HepG2 (cell line): Measurements from ENCODE around the gene RLN3. TPM values are rescaled to one million over a fixed set of nuclear protein-coding genes. Genes with fewer than 3 reads are reported as not detected.
A peak's percentile ranks its signal among the peaks of the same experiment; 100 is the strongest.

Experiments used
- GATA4 ChIP-seq: sonication (generic); IDR thresholded peaks from 2 replicates; pipeline ENCODE4 v1.6.1; 2016; ENCODE audit warnings: antibody characterized with exemption, low read depth, borderline replicate concordance
- ISX ChIP-seq: sonication (generic); formaldehyde crosslinking; conservative IDR thresholded peaks from 2 replicates; pipeline ENCODE4 v1.5.0; 2020; ENCODE audit warnings: missing genetic modification reagents
- PHF21A ChIP-seq: sonication (generic); formaldehyde crosslinking; IDR thresholded peaks from 2 replicates; pipeline ENCODE4 v1.5.0; 2020; ENCODE audit warnings: mild to moderate bottlenecking, missing genetic modification reagents
- PPARG ChIP-seq: conservative IDR thresholded peaks from 2 replicates; pipeline ENCODE4 v1.6.1; 2016; ENCODE audit warnings: missing biosample characterization, missing genetic modification reagents
- REXO4 ChIP-seq: sonication (generic); formaldehyde crosslinking; IDR thresholded peaks from 2 replicates; pipeline ENCODE4 v1.8.0; 2022; ENCODE audit warnings: missing genetic modification reagents, mild to moderate bottlenecking, borderline replicate concordance
- XRCC5 ChIP-seq: fragments of 200-400 bp; formaldehyde crosslinking; optimal IDR thresholded peaks from 2 replicates; pipeline ENCODE3; 2017; ENCODE audit warnings: mild to moderate bottlenecking, low read length
- ZBTB7A ChIP-seq: sonication (generic); formaldehyde crosslinking; IDR thresholded peaks from 2 replicates; pipeline ENCODE4 v1.8.0; 2022; ENCODE audit warnings: mild to moderate bottlenecking, missing genetic modification reagents
- ZNF382 ChIP-seq: sonication (generic); formaldehyde crosslinking; IDR thresholded peaks from 2 replicates; pipeline ENCODE4 v1.5.0; 2020; ENCODE audit warnings: missing genetic modification reagents, mild to moderate bottlenecking, borderline replicate concordance
- polyA plus RNA-seq, 8 experiments: library from polyadenylated mRNA; depleted of rRNA in 3 of 8; stranded (reverse) in 7 of 8; unstranded in 1 of 8; fragments of >200 nt; fragmentation: Illumina TruSeq in 4 of 8; extraction: Trizol in 4 of 8; gene quantifications; 2 replicates each; pipeline versions ENCODE4 v1.2.1 to v1.2.3, GENCODE V29; 2011 to 2016; ENCODE audit warnings: low read depth in 4 of 8, missing spikeins in 1 of 8, mixed read lengths in 1 of 8; ENCODE audit not compliant: insufficient read depth in 1 of 8
- total RNA-seq, 5 experiments: library from RNA; depleted of rRNA; stranded (reverse); fragments of >200 nt; fragmentation: Illumina TruSeq; extraction: Trizol; gene quantifications; 2 replicates each; pipeline ENCODE4 v1.2.3, GENCODE V29; 2016; ENCODE audit warnings: low read depth in 1 of 5
- TF ChIP-seq, protein P1 (sequence below): sonication (generic); formaldehyde crosslinking; IDR thresholded peaks from 2 replicates; pipeline ENCODE4 v1.4.0; 2020; ENCODE audit warnings: missing genetic modification reagents, borderline replicate concordance
- TF ChIP-seq, protein P2 (sequence below): IDR thresholded peaks from 2 replicates; pipeline ENCODE4 v1.6.1; 2016; ENCODE audit warnings: mild to moderate bottlenecking
- TF ChIP-seq, protein P3 (sequence below): sonication (generic); formaldehyde crosslinking; IDR thresholded peaks from 2 replicates; pipeline ENCODE4 v1.5.1; 2020; ENCODE audit warnings: missing genetic modification reagents, mild to moderate bottlenecking, borderline replicate concordance
- TF ChIP-seq, protein P4 (sequence below): sonication (generic); formaldehyde crosslinking; IDR thresholded peaks from 2 replicates; pipeline ENCODE4 v1.4.0; 2020; ENCODE audit warnings: mild to moderate bottlenecking, missing genetic modification reagents
- TF ChIP-seq, protein P5 (sequence below): sonication (generic); formaldehyde crosslinking; IDR thresholded peaks from 2 replicates; pipeline ENCODE4 v1.5.1; 2020; ENCODE audit warnings: missing genetic modification reagents, mild to moderate bottlenecking, borderline replicate concordance

Gene RLN3
- total and polyA plus RNA-seq, 2 of the 13 experiments (the other 11 are each of a cell fraction or from before 2014, with no cell fraction given) = not detected

DNA sequence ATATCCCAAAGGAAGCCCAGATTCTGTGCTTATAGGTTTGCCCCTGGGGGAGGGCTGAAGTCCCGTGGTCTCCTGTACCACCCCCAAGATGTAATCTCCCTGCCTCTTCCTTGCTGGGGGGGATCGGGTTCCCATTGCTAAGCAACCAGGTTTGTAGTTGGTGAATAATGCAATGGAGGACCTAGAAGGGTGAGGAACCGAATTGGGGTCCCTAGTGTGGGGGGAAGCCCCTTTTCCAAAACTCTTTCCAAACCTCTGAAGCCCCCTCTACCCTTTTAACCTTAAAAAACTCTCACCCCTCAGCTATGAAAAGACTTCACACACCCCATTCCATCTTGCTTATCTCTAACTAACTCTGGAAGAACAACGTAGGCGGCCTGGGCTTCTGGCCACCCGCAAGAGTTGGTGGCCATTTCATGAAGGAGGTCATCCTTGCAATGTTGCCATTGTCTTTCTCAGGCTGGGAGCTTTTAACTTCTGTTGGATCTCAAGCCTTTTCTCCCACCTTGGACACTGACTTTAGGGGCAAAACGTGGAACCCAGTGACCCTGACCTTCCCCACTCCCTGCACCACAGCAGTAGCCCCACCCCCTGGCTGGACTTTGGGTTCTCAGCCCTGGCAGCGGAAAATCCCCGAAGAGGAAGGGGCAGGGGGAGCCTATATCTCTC is 33.3 kb downstream of the RLN3 start (continued):
- TF ChIP-seq, protein P1, sequence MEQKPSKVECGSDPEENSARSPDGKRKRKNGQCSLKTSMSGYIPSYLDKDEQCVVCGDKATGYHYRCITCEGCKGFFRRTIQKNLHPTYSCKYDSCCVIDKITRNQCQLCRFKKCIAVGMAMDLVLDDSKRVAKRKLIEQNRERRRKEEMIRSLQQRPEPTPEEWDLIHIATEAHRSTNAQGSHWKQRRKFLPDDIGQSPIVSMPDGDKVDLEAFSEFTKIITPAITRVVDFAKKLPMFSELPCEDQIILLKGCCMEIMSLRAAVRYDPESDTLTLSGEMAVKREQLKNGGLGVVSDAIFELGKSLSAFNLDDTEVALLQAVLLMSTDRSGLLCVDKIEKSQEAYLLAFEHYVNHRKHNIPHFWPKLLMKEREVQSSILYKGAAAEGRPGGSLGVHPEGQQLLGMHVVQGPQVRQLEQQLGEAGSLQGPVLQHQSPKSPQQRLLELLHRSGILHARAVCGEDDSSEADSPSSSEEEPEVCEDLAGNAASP (CRISPR knock-in tag) = peak; percentile 54; the same call in 1 of the 2 replicates
- TF ChIP-seq, protein P2, sequence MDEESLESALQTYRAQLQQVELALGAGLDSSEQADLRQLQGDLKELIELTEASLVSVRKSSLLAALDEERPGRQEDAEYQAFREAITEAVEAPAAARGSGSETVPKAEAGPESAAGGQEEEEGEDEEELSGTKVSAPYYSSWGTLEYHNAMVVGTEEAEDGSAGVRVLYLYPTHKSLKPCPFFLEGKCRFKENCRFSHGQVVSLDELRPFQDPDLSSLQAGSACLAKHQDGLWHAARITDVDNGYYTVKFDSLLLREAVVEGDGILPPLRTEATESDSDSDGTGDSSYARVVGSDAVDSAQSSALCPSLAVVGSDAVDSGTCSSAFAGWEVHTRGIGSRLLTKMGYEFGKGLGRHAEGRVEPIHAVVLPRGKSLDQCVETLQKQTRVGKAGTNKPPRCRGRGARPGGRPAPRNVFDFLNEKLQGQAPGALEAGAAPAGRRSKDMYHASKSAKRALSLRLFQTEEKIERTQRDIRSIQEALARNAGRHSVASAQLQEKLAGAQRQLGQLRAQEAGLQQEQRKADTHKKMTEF = peak; percentile 36; the same call in 1 of the 2 replicates
- no peak for TF ChIP-seq REXO4 (CRISPR knock-in tag)
- TF ChIP-seq, protein P3, sequence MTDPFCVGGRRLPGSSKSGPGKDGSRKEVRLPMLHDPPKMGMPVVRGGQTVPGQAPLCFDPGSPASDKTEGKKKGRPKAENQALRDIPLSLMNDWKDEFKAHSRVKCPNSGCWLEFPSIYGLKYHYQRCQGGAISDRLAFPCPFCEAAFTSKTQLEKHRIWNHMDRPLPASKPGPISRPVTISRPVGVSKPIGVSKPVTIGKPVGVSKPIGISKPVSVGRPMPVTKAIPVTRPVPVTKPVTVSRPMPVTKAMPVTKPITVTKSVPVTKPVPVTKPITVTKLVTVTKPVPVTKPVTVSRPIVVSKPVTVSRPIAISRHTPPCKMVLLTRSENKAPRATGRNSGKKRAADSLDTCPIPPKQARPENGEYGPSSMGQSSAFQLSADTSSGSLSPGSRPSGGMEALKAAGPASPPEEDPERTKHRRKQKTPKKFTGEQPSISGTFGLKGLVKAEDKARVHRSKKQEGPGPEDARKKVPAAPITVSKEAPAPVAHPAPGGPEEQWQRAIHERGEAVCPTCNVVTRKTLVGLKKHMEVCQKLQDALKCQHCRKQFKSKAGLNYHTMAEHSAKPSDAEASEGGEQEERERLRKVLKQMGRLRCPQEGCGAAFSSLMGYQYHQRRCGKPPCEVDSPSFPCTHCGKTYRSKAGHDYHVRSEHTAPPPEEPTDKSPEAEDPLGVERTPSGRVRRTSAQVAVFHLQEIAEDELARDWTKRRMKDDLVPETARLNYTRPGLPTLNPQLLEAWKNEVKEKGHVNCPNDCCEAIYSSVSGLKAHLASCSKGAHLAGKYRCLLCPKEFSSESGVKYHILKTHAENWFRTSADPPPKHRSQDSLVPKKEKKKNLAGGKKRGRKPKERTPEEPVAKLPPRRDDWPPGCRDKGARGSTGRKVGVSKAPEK = no peak
- TF ChIP-seq, protein P4, sequence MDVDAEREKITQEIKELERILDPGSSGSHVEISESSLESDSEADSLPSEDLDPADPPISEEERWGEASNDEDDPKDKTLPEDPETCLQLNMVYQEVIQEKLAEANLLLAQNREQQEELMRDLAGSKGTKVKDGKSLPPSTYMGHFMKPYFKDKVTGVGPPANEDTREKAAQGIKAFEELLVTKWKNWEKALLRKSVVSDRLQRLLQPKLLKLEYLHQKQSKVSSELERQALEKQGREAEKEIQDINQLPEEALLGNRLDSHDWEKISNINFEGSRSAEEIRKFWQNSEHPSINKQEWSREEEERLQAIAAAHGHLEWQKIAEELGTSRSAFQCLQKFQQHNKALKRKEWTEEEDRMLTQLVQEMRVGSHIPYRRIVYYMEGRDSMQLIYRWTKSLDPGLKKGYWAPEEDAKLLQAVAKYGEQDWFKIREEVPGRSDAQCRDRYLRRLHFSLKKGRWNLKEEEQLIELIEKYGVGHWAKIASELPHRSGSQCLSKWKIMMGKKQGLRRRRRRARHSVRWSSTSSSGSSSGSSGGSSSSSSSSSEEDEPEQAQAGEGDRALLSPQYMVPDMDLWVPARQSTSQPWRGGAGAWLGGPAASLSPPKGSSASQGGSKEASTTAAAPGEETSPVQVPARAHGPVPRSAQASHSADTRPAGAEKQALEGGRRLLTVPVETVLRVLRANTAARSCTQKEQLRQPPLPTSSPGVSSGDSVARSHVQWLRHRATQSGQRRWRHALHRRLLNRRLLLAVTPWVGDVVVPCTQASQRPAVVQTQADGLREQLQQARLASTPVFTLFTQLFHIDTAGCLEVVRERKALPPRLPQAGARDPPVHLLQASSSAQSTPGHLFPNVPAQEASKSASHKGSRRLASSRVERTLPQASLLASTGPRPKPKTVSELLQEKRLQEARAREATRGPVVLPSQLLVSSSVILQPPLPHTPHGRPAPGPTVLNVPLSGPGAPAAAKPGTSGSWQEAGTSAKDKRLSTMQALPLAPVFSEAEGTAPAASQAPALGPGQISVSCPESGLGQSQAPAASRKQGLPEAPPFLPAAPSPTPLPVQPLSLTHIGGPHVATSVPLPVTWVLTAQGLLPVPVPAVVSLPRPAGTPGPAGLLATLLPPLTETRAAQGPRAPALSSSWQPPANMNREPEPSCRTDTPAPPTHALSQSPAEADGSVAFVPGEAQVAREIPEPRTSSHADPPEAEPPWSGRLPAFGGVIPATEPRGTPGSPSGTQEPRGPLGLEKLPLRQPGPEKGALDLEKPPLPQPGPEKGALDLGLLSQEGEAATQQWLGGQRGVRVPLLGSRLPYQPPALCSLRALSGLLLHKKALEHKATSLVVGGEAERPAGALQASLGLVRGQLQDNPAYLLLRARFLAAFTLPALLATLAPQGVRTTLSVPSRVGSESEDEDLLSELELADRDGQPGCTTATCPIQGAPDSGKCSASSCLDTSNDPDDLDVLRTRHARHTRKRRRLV (CRISPR knock-in tag) = 0 out of 2 replicates have a peak, but pooled peaks have one; percentile 5
- 0 out of 2 replicates have a peak, but pooled peaks have one; percentile 15 for TF ChIP-seq PHF21A (CRISPR knock-in tag)
- no peak for TF ChIP-seq ZNF382 (CRISPR knock-in tag)
- TF ChIP-seq XRCC5 = peak; percentile 15
- TF ChIP-seq ZBTB7A (CRISPR knock-in tag) = peak; percentile 48; the same call in 1 of the 2 replicates
- TF ChIP-seq ISX (CRISPR knock-in tag) = no peak
- TF ChIP-seq, protein P5, sequence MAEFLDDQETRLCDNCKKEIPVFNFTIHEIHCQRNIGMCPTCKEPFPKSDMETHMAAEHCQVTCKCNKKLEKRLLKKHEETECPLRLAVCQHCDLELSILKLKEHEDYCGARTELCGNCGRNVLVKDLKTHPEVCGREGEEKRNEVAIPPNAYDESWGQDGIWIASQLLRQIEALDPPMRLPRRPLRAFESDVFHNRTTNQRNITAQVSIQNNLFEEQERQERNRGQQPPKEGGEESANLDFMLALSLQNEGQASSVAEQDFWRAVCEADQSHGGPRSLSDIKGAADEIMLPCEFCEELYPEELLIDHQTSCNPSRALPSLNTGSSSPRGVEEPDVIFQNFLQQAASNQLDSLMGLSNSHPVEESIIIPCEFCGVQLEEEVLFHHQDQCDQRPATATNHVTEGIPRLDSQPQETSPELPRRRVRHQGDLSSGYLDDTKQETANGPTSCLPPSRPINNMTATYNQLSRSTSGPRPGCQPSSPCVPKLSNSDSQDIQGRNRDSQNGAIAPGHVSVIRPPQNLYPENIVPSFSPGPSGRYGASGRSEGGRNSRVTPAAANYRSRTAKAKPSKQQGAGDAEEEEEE = no peak
- 0 out of 2 replicates have a peak, but pooled peaks have one; percentile 21 for TF ChIP-seq GATA4
- 0 out of 2 replicates have a peak, but pooled peaks have one; percentile 35 for TF ChIP-seq PPARG (CRISPR knock-in tag)
